Testis (tissue), 3 donors: Measurements from ENCODE around the gene PDK1. TPM values are rescaled to one million over a fixed set of nuclear protein-coding genes. Genes with fewer than 3 reads are reported as not detected.

Experiments
- DNase-seq: peaks from one replicate; pipeline ENCODE4 v3.0.0-alpha.2; 2019
- H3K27ac ChIP-seq, 2 donors: fragments of 200-600 bp; sonication (generic); one replicate each; pipeline ENCODE4 v1.5.1; 2019
- H3K27me3 ChIP-seq: fragments of 200-600 bp; sonication (generic); one replicate; pipeline ENCODE4 v1.5.1; 2019
- H3K36me3 ChIP-seq: fragments of 200-600 bp; sonication (generic); one replicate; pipeline ENCODE4 v1.5.1; 2017; ENCODE audit warnings: low read depth; ENCODE audit errors: missing control alignments
- H3K4me1 ChIP-seq: fragments of 200-600 bp; sonication (generic); one replicate; pipeline ENCODE4 v1.5.1; 2019
- H3K4me3 ChIP-seq, 2 donors: fragments of 200-600 bp; sonication (generic); one replicate each; pipeline ENCODE4 v1.5.1; 2017 to 2019
- H3K9me3 ChIP-seq: fragments of 200-600 bp; sonication (generic); one replicate; pipeline ENCODE4 v1.5.1; 2017
- CTCF ChIP-seq, 3 experiments: fragments of 450-650 bp in 2 of 3; fragments of 200-600 bp in 1 of 3; sonication (generic) in 1 of 3; IDR thresholded peaks; one replicate each; pipeline ENCODE4 v1.5.1; 2016 to 2019; ENCODE audit warnings: antibody characterized with exemption in 3 of 3, mild to moderate bottlenecking in 2 of 3, moderate library complexity in 1 of 3
- POLR2A ChIP-seq: fragments of 450-650 bp; IDR thresholded peaks from one replicate; pipeline ENCODE4 v1.6.1; 2017; ENCODE audit warnings: antibody characterized with exemption, mild to moderate bottlenecking, moderate library complexity
- WGBS, 2 donors: methylation state at CpG; one replicate each; pipeline ENCODE4 v1.1.5; 2018; 5-methylcytosine and 5-hydroxymethylcytosine counted together
- intact Hi-C: fragments of 100-400 bp; cut with DNase I; formaldehyde crosslinking; loops from one replicate; pipeline ENCODE4 v1.15.1; 2023; ENCODE audit warnings: low total_unique reads
- polyA plus RNA-seq: library from polyadenylated mRNA; stranded (reverse); fragments of 350-450 nt; fragmentation: Illumina TruSeq; extraction: RNeasy Lipid Tissue Mini Kit (QIAGEN cat#74804); gene quantifications from one replicate; pipeline ENCODE4 v1.2.3, GENCODE V29; 2014; ENCODE audit warnings: low read depth, low replicate concordance; ENCODE audit not compliant: insufficient read depth
- total RNA-seq, 2 donors: library from RNA; depleted of rRNA; stranded (reverse); fragments of >200 nt; gene quantifications; one replicate each; pipeline ENCODE4 v1.2.3, GENCODE V29; 2016

PDK1 gene
- total and polyA plus RNA-seq, 3 donors from 2014 or later: 13.4 to 28.7 (median 18.7) TPM

DNA sequence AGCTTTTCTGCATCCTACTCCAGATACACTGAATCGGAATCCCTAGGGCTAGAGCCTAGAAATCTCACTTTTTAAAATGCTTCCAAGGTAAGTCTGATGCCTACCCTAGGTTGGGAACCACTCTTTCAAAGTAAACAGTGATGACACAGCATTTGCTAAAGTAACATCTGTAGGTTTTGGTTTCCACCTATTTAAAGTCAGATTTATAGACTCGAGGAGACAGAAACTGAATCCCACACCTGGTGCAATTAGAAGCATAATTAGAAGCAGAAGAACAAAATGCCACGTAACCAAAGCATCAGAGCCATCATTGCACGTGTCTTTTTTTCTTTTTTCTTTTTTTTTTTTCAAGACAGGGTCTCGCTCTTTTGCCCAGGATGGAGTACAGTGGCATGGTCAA, 40.9 kb downstream of the PDK1 start:
- no peak for TF ChIP-seq POLR2A
- TF ChIP-seq CTCF (IDR thresholded peaks at IDR 0.05): no peak
- WGBS, 2 donors: 75 to 85% methylated on average over 5 of the region's 5 CpGs

DNA sequence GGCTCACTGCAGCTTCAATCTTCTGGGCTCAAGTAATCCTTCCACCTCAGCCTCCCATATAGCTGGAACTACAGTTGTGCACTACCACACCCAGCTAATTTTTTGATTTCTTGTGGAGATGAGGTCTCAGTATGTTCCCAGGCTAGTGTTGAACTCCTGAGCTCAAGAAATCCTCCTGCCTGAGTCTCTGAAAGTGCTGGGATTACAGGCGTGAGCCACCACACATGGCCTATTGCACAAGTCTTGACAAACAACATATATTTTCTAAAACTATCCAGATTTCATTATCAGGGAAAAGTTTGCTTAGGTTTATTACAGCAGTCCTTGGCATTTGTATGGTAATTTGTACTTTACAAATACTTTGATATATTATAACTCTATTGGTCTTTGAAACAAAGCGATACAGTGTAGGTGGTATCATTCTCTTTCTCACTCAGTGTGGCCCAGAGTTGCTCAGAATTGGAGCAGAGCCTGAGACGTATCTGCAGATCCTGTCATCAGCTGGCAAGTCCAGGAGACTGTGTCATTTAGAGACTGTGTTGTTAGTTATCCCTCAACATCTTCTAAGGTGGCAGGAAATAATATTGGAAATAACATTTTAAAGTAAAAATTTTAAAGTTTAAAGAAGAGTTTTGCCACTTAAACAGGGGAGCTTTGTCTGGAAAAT, 41.4 kb downstream of the PDK1 start:
- Histone ChIP-seq H3K27ac (no peak overlapping the region), H3K27me3 (no peaks in the 10 kb centered on the region), H3K9me3 (no peaks in the 10 kb centered on the region), H3K4me1 (peaks cover 6% of the 10 kb centered on the region), H3K36me3 (no peaks in the 10 kb centered on the region), H3K4me3 (no peak overlapping the region)
- intact Hi-C loops: no loop called here
- no peak for DNase-seq
- no peak for TF ChIP-seq POLR2A
- WGBS, 2 donors: 79 to 88% methylated on average over 3 of the region's 3 CpGs

More for the DNA sequence above, 40.9 kb downstream of the PDK1 start:
- H3K27me3 ChIP-seq: no peaks in the 10 kb centered on the region
- H3K36me3 ChIP-seq: no peaks in the 10 kb centered on the region
- intact Hi-C loops: no loop called here
- no peaks in the 10 kb centered on the region for H3K9me3 ChIP-seq
- no peak for DNase-seq
- H3K27ac ChIP-seq: no peak overlapping the region
- no peak overlapping the region for H3K4me3 ChIP-seq
- H3K4me1 ChIP-seq: peaks cover 6% of the 10 kb centered on the region

GRCh38 chr2:172599947-172600346, 44.1 kb downstream of the PDK1 start:
- no peak overlapping the region for H3K4me3 ChIP-seq
- intact Hi-C loops: no loop called here
- TF ChIP-seq POLR2A (no peak), CTCF (IDR thresholded peaks at IDR 0.05) (no peak)
- 35 to 47% methylated on average over 1 of the region's 1 CpG for WGBS, 2 donors
- no peaks in the 10 kb centered on the region for H3K27me3 ChIP-seq
- H3K36me3 ChIP-seq: no peaks in the 10 kb centered on the region
- no peaks in the 10 kb centered on the region for H3K9me3 ChIP-seq
- no peak for DNase-seq
- no peak overlapping the region for H3K27ac ChIP-seq
- H3K4me1 ChIP-seq: peaks cover 6% of the 10 kb centered on the region

DNA sequence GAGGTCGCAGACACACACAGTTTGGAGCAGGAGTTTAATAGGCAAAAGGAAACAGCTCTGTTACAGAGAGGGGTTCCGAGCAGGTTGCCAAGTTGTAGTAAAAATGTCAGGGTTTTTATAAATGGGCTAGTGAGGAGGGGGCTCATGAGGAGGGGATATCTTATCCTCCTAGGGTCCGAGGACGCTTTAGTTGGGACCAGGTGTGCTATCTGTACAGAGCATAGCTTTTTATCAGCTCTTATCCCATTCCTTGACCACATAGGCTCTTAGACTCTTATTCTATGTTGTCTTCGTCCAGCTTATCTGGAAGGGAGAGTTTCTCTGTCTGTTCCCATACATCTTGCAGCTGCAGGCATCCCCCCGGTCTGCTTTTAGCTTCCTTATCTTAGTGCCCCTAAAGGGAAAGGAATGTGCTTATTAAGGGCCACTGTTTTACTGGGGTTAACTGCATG, 44.7 kb downstream of the PDK1 start:
- intact Hi-C loops: no loop called here
- WGBS, 2 donors: 61 to 72% methylated on average over 6 of the region's 6 CpGs
- no peaks in the 10 kb centered on the region for H3K27me3 ChIP-seq
- TF ChIP-seq POLR2A: no peak
- TF ChIP-seq CTCF (IDR thresholded peaks at IDR 0.05): no peak
- H3K4me3 ChIP-seq: no peak overlapping the region
- no peak overlapping the region for H3K27ac ChIP-seq
- H3K9me3 ChIP-seq: no peaks in the 10 kb centered on the region
- H3K4me1 ChIP-seq: peaks cover 6% of the 10 kb centered on the region
- H3K36me3 ChIP-seq: no peaks in the 10 kb centered on the region
- DNase-seq: no peak

DNA sequence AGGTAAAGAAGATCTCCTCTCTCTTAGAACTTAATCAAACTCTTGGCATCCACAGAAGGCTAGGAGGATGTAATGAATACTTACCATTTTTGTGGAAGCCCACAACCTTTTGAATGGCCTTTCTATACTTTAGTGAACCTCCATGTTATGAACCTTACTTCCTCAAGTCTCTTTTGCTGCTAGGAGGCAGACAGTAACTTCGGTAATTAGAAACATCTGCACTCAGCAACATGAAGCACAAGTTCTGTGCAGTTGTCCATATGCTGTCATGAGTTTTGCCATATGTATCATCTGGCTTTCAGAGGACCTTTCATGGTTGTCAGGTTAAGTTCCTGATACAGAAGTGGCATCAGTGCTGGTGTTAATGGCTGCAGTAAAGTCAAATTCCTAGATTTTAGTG, 50.4 kb downstream of the PDK1 start:
- H3K36me3 ChIP-seq: no peaks in the 10 kb centered on the region
- 94 to 100% methylated on average over 1 of the region's 1 CpG for WGBS, 2 donors
- H3K4me3 ChIP-seq: no peak overlapping the region
- H3K9me3 ChIP-seq: no peaks in the 10 kb centered on the region
- no peaks in the 10 kb centered on the region for H3K27me3 ChIP-seq
- TF ChIP-seq CTCF (IDR thresholded peaks at IDR 0.05) (no peak), POLR2A (no peak)
- no peak overlapping the region for H3K27ac ChIP-seq
- intact Hi-C loops: no loop called here
- H3K4me1 ChIP-seq: no peaks in the 10 kb centered on the region
- no peak for DNase-seq
